ENCODE data around the gene ANGPTL4.

DNA sequence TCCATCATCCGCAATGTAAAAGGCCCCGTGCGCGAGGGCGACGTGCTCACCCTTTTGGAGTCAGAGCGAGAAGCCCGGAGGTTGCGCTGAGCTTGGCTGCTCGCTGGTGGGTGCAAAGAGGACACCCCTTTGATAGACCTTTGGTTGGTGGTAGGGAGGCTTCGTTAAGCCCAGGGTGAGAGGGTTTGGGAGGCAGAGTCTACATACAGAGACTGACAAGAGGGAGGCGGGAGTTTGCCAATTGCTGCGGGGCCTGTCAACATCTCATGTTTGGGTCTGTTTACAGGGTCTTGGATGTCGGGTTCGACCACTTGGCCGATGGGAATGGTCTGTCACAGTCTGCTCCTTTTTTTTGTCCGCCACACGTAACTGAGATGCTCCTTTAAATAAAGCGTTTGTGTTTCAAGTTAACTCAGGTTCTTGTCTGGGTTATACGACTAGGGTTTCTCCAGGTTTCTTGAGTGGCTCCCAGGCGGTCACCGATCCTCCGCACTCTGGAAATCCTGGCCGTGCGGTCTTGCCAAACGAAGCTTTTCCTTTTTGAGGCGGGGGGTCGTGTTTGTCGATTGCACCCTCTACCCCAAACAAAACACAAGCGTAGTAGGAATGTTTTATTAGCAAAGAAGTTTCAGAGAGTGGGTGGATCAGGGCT, 41.8 kb upstream of the ANGPTL4 start:
- TF ChIP-seq, protein P1, sequence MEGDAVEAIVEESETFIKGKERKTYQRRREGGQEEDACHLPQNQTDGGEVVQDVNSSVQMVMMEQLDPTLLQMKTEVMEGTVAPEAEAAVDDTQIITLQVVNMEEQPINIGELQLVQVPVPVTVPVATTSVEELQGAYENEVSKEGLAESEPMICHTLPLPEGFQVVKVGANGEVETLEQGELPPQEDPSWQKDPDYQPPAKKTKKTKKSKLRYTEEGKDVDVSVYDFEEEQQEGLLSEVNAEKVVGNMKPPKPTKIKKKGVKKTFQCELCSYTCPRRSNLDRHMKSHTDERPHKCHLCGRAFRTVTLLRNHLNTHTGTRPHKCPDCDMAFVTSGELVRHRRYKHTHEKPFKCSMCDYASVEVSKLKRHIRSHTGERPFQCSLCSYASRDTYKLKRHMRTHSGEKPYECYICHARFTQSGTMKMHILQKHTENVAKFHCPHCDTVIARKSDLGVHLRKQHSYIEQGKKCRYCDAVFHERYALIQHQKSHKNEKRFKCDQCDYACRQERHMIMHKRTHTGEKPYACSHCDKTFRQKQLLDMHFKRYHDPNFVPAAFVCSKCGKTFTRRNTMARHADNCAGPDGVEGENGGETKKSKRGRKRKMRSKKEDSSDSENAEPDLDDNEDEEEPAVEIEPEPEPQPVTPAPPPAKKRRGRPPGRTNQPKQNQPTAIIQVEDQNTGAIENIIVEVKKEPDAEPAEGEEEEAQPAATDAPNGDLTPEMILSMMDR (IDR thresholded peaks at IDR 0.05), result no peak
- no peak for TF ChIP-seq EZH2 (IDR thresholded peaks at IDR 0.05; ENCODE audit: borderline replicate concordance, insufficient read depth, low read depth, low read length, poor library complexity, severe bottlenecking)

All from B cell (primary cell).